Forelimb muscle (tissue), 1 donor: ENCODE results near the gene GPC5. TPM values are rescaled to one million over a fixed set of nuclear protein-coding genes. Genes with fewer than 3 reads are reported as not detected.
"Not testable (repeated sequence)": the region's sequence is repeated elsewhere in the genome, so short reads cannot be mapped to it uniquely, and the experiment has no call there.

Experiments used
- DNase-seq: peaks from one replicate; pipeline ENCODE4 v3.0.0-alpha.2; 2013; ENCODE audit warnings: low read depth
- polyA plus RNA-seq: library from polyadenylated mRNA; unstranded; fragments of 120-200 nt; gene quantifications from one replicate; pipeline ENCODE4 v1.2.1, GENCODE V29; 2013; ENCODE audit not compliant: insufficient read length

The GPC5 gene
- polyA plus RNA-seq: 0.57 TPM

GRCh38 chr13:91398413-91399188 is at the start of gene GPC5:
GPC5 (plus strand) TSS chr13:91398621.
- DNase-seq: no peak

- DNase-seq: peak; percentile 61
These were observed 49.5 kb upstream of the GPC5 start for GRCh38 chr13:91348906-91349435.

- DNase-seq: no peak
These were observed 48.2 kb upstream of the GPC5 start for GRCh38 chr13:91349992-91350911.

GRCh38 chr13:91351123-91351522 is 47.3 kb upstream of the GPC5 start:
- DNase-seq: no peak

GRCh38 chr13:91351980-91352379 is 46.4 kb upstream of the GPC5 start:
- DNase-seq: no peak

- not testable (repeated sequence) for DNase-seq
These were observed 45.5 kb upstream of the GPC5 start for GRCh38 chr13:91352891-91353290.

GRCh38 chr13:91353494-91353893 is 44.9 kb upstream of the GPC5 start:
- no peak for DNase-seq

GRCh38 chr13:91355099-91355825 is 43.2 kb upstream of the GPC5 start:
- DNase-seq: no peak

- DNase-seq: no peak
These were observed 42.4 kb upstream of the GPC5 start for GRCh38 chr13:91355826-91356710.

GRCh38 chr13:91356919-91357612 is 41.4 kb upstream of the GPC5 start:
- no peak for DNase-seq

GRCh38 chr13:91357613-91358386 is 40.6 kb upstream of the GPC5 start:
- no peak for DNase-seq

- no peak for DNase-seq
These were observed 40.0 kb upstream of the GPC5 start for GRCh38 chr13:91358387-91358782.

GRCh38 chr13:91359111-91359510 is 39.3 kb upstream of the GPC5 start:
- DNase-seq: no peak

GRCh38 chr13:91359631-91360030 is 38.8 kb upstream of the GPC5 start:
- no peak for DNase-seq

GRCh38 chr13:91360246-91360751 is 38.1 kb upstream of the GPC5 start:
- DNase-seq: no peak

GRCh38 chr13:91361755-91362271 is 36.6 kb upstream of the GPC5 start:
- no peak for DNase-seq

- no peak for DNase-seq
These were observed 35.5 kb upstream of the GPC5 start for GRCh38 chr13:91362908-91363307.

GRCh38 chr13:91368101-91368500 is 30.3 kb upstream of the GPC5 start:
- DNase-seq: no peak
